ENCODE data around the gene LAP3. TPM values are rescaled to one million over a fixed set of nuclear protein-coding genes. Genes with fewer than 3 reads are reported as not detected.

LAP3 gene
- polyA plus RNA-seq, 3 donors = 98.3 to 127 (median 108) TPM

DNA sequence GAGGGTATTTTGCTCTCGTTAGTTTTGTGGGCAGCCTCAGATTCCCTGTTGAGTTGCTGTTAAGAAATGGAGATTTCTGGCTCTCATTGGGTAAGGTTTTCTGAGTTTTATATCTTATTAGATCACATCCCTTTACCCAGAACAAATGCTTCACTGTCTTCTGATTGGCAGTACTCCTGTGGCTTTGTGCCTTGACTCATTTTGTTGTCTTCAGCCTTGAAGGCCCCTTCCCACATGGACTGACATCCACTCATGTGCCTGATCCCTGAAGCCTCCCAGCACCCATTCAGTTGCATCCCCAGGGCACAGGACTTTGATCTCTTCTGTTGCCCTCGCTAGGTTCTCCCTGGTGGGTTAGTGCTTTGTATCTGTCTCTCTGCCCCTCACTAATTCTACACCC lies 47.8 kb downstream of the LAP3 start:
- Mint-ChIP-seq H3K27ac (peak overlapping the region in 1 of 7 donors; percentile 52), H3K9me3 (no peaks in the 10 kb centered on the region), H3K4me3 (no peak overlapping the region), H3K36me3 (peaks cover 91 to 100% of the 10 kb centered on the region in 2 donors), H3K27me3 (ENCODE audit: low read depth in 3 of 3) (peaks cover 0 to 1% (median 0%) of the 10 kb centered on the region in 3 donors), H3K4me1 (peaks cover 2% of the 10 kb centered on the region)
- H4K20me1 ChIP-seq (ENCODE audit: insufficient read depth, low read length) = peaks cover 100% of the 10 kb centered on the region
- WGBS (ENCODE audit: insufficient coverage) = no CpG with 5 or more reads among the region's 2 CpGs
- H3K27ac ChIP-seq (ENCODE audit: low read depth in 1 of 2, low read length in 2 of 2) = no peak overlapping the region
- no peak overlapping the region for H3K4me2 ChIP-seq (replicated peaks; ENCODE audit: extremely low read depth, low read length, poor library complexity, severe bottlenecking)
- no peak for DNase-seq
- H3K36me3 ChIP-seq (replicated peaks in 1 of 2; ENCODE audit: control insufficient read depth in 1 of 2, insufficient read depth in 2 of 2, low read length in 2 of 2) = peaks cover 97 to 100% of the 10 kb centered on the region in 2 donors
- intact Hi-C loops (cut with micrococcal nuclease) = no loop called here
- no peak overlapping the region for H3K9ac ChIP-seq (ENCODE audit: insufficient read depth, low read length, poor library complexity, severe bottlenecking)
- no peaks in the 10 kb centered on the region for H3K27me3 ChIP-seq (ENCODE audit: control insufficient read depth in 2 of 2, insufficient read depth in 2 of 2, low read length in 2 of 2)
- TF ChIP-seq, protein P1, sequence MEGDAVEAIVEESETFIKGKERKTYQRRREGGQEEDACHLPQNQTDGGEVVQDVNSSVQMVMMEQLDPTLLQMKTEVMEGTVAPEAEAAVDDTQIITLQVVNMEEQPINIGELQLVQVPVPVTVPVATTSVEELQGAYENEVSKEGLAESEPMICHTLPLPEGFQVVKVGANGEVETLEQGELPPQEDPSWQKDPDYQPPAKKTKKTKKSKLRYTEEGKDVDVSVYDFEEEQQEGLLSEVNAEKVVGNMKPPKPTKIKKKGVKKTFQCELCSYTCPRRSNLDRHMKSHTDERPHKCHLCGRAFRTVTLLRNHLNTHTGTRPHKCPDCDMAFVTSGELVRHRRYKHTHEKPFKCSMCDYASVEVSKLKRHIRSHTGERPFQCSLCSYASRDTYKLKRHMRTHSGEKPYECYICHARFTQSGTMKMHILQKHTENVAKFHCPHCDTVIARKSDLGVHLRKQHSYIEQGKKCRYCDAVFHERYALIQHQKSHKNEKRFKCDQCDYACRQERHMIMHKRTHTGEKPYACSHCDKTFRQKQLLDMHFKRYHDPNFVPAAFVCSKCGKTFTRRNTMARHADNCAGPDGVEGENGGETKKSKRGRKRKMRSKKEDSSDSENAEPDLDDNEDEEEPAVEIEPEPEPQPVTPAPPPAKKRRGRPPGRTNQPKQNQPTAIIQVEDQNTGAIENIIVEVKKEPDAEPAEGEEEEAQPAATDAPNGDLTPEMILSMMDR (IDR thresholded peaks at IDR 0.05) = no peak
- H3K4me3 ChIP-seq (replicated peaks in 1 of 3; ENCODE audit: low read depth in 2 of 3, low read length in 3 of 3) = no peak overlapping the region
- H3K79me2 ChIP-seq (ENCODE audit: insufficient read depth, low read length) = peaks cover 30% of the 10 kb centered on the region
- no peaks in the 10 kb centered on the region for H3K9me3 ChIP-seq (replicated peaks in 1 of 2; ENCODE audit: control insufficient read depth in 1 of 2, insufficient read depth in 1 of 2, low read length in 2 of 2)
- no peak overlapping the region for H2AFZ ChIP-seq (ENCODE audit: insufficient read depth, low read depth, low read length, poor library complexity, severe bottlenecking)
- H3K4me1 ChIP-seq (ENCODE audit: control insufficient read depth in 1 of 2, insufficient read depth in 2 of 2, low read length in 2 of 2) = no peaks in the 10 kb centered on the region

DNA sequence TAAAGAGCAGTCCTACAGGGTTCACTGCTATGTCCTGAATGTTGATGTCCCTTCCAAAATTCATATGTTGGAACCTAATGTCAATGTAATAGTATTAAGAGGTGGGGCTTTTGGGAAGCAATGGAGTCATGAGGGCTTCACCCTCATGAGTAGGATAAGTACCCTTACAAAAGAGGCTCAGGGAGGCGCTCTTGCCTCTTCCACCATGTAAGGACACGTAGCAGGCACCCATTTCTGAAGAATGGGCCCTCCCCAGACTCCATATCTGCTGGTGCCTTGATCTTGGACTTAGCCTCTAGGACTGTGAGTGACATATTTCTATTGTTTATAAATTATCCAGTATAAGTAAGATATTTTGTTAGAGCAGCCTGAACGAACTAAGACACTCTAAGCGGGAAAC lies 53.2 kb downstream of the LAP3 start:
- DNase-seq = no peak
- Histone ChIP-seq H3K79me2 (ENCODE audit: insufficient read depth, low read length) (peaks cover 27% of the 10 kb centered on the region), H3K9ac (ENCODE audit: insufficient read depth, low read length, poor library complexity, severe bottlenecking) (no peak overlapping the region), H3K36me3 (replicated peaks in 1 of 2; ENCODE audit: control insufficient read depth in 1 of 2, insufficient read depth in 2 of 2, low read length in 2 of 2) (peaks cover 91 to 100% of the 10 kb centered on the region in 2 donors), H3K4me2 (replicated peaks; ENCODE audit: extremely low read depth, low read length, poor library complexity, severe bottlenecking) (no peak overlapping the region), H3K27me3 (ENCODE audit: control insufficient read depth in 2 of 2, insufficient read depth in 2 of 2, low read length in 2 of 2) (no peaks in the 10 kb centered on the region), H3K4me1 (ENCODE audit: control insufficient read depth in 1 of 2, insufficient read depth in 2 of 2, low read length in 2 of 2) (no peaks in the 10 kb centered on the region), H4K20me1 (ENCODE audit: insufficient read depth, low read length) (peaks cover 89% of the 10 kb centered on the region), H3K9me3 (replicated peaks in 1 of 2; ENCODE audit: control insufficient read depth in 1 of 2, insufficient read depth in 1 of 2, low read length in 2 of 2) (no peaks in the 10 kb centered on the region), H3K4me3 (replicated peaks in 1 of 3; ENCODE audit: low read depth in 2 of 3, low read length in 3 of 3) (no peak overlapping the region), H2AFZ (ENCODE audit: insufficient read depth, low read depth, low read length, poor library complexity, severe bottlenecking) (no peak overlapping the region), H3K27ac (ENCODE audit: low read depth in 1 of 2, low read length in 2 of 2) (no peak overlapping the region)
- H3K27ac Mint-ChIP-seq = peak overlapping the region in 1 of 7 donors; percentile 6
- H3K4me3 Mint-ChIP-seq = no peak overlapping the region
- TF ChIP-seq, protein P1 (IDR thresholded peaks at IDR 0.05) = no peak
- H3K4me1 Mint-ChIP-seq = peaks cover 5% of the 10 kb centered on the region
- H3K9me3 Mint-ChIP-seq = no peaks in the 10 kb centered on the region
- 93% methylated on average over 2 of the region's 4 CpGs for WGBS (ENCODE audit: insufficient coverage)
- H3K36me3 Mint-ChIP-seq = peaks cover 87 to 98% of the 10 kb centered on the region in 2 donors
- intact Hi-C loops (cut with micrococcal nuclease) = no loop called here
- peaks cover 0 to 1% (median 0%) of the 10 kb centered on the region in 3 donors for H3K27me3 Mint-ChIP-seq (ENCODE audit: low read depth in 3 of 3)

Data from CD14-positive monocyte (primary cell).